GM21367 (cell line): ENCODE results near the gene TJP3.

Source experiments
- ATAC-seq: cut with Tn5 transposase; IDR thresholded peaks from one replicate; pipeline ENCODE4 v1.9.1; 2021; ENCODE audit not compliant: unreplicated experiment

The TJP3 gene

DNA sequence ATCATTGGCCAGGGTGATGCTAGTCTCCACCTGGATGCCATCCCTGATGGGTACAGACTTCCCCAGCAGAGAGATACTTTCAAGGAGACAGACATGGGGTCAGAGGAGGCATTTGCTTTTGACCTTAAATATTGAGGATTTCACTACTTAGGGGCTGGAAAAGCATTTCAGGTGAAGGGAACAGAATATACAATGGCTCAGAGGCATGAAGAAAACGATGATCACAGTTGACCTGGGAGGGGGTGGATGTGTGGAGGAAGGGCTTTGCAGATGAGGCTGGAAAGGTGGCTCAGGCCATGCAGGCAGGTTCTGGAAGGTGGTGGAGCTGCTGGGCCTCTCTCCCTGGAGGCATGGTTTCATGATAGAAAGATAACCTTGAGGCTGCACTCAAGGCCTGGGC is 74.1 kb downstream of the TJP3 start:
- ATAC-seq: no peak

DNA sequence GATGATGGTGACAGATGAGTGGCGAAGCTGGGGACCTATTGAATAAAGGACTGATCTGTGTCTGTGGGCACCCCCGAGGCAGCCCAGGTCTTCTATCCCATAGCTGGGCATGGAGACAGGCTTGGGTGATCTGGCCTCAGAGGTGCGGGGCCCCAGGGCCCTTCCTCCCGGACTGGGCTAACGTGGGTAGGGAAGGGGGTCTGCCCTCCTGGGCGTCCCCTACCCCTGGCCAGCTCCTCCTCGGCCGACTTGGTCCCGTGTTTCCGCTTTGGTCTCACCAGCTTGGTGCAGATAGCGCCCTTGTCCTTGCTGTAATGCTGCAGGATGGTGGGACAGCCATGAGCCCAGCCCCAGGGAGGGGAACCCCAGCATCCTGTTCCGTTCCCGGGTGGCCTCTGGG is 74.7 kb downstream of the TJP3 start:
- no peak for ATAC-seq

DNA sequence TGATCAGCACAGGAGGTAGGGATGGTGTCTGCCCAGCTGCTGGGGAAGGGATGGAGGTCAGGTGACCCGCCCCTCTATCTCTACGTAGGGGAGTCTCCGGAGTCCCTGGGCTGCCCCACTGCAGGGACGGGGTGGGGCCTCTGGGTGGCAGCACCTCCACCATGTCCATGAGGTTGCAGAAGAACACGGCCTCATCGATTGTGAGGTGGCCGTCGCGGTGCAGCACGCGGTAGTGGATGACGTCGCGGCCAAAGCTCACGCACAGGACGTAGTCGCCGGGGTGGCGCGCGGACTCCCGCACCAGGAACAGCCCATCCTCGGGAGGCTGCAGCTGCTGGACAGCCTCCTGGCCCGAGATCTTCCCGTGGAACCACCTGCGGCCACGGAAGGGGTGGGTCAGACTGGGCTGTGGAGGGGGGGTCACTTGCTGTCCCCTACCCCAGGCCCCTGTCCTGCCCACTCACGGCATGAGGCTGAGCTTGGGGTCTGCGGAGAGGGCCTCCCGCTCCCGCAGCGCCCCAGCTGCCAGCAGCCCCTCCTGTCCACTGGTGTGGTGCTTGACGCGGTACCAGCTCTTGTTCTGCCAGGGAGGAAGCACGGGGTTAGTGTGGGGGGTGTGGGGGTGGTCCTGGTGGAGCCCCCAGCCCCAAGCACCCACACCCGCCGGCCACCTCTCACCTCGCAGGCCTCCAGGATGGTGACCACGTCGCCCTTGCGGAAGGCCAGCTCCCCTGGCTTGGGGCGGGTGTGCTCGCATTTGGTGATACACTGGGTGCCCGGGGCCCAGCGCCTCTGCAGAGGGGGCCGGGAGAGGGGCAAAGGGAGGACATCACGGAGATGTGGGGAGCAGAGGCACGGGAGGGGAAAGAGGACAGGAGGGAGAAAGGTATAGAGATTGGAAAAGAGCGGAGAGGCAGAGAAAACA is 75.7 kb downstream of the TJP3 start:
- no peak for ATAC-seq

DNA sequence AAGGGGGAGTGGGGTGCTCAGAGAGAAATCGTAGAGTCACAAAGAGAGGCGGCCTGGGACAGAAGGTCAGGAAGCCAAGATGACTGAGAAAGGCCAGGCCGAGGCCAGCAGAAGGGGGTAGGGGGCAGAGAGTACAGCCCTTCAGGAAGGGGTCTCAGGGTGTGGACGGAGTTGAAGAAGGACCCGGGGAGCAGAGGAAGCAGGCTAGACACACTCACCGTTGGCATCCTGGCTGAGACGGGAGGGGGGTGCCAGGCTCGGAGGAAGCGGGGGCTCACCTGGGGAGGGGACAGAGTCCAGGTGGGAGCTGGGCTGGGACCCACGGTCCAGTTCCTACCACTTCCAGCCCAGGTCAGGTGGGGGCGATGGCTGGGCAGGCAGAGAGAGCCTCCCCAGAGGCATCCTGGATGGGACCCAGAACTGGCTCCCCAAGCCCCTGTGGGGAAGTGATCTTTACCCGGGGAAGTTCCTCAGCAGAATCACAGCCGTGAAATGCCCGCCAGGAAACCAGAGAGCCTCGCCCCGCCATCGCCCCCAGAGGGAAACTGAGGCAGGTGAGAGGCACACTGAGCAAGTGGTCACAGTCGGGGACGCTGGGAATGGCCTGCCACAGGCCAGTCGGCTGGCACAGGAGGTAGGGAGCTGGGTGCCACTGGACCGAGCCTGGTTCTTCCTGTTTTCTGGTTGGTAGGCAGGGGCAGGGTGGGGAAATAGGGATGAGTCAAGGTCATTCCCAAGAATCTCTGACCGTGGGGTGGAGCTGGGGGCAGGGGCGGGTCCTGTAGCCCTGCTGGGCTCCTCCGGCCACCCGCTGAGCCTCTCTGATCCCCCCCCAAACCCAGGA is 76.6 kb downstream of the TJP3 start:
- ATAC-seq: no peak

DNA sequence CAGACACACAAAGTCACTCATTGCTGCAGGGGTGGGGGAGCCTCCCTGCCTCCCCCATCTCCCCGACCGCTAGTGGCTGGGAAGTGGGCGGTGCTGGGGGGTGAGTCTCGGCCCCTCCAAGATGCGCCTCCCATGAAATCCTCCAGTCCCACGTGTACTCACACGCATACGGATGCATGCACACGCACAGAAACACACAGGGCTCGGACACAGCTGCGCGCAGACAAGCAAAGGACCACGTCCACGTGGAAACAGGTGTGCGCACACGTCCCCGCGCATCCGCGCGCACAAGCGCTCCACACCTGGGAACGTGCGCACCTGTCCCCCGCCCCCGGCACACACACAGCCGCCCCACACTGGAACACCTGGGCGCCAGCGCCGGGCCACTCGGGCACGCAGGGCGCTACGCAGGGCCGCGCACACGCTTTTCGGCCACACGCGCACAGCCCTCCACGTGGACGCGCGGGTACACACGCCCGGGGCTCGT is 77.3 kb downstream of the TJP3 start:
- no peak for ATAC-seq

DNA sequence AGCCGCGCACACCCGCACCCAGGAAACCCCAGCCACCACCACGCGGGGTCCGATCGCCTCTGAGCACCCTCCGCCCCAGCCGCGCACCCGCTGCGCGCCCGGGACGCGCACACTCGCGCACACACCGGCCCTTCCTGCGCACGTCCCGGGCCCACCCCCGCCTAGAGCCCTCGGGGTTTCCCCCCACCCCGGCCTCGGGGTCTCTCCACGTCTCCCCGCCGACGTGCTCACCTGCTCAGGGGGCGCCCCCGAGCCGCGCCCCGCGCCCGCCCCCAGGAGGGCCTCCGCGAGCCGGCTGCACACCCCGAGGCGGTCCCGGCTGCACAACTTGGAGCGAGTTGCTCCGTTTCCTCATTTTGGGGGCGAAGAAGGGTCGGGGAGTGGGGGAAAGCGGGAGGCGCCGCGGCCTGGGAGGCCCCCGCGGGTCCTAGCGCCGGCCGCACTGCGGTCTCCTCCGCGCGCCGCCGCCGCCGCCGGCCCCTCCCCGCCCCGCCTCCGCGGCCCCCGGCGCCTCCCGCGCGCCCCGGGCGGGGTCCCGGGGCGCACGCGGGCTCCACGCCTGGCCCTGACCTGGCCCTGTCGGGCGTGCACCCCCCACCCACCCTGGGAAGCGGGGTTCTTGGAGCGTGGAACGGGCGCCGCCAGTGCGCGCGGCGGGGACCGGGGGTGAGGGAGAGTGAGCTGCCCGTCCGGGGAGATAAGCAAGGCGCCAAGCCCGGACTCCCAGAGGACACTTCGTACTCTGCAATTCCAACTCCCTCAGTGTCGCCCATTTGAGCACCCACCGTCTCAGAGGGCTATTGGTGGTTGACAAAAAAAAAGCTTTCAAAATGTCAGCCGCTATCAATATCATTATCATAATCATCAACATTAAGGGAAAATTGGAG is 78.0 kb downstream of the TJP3 start, which contains the start of gene MATK:
TSS of gene MATK (minus strand) at position 444 of the 887 bp plus-strand sequence. CDS start 1,246 bp downstream, outside the sequence.
- ATAC-seq: no peak

DNA sequence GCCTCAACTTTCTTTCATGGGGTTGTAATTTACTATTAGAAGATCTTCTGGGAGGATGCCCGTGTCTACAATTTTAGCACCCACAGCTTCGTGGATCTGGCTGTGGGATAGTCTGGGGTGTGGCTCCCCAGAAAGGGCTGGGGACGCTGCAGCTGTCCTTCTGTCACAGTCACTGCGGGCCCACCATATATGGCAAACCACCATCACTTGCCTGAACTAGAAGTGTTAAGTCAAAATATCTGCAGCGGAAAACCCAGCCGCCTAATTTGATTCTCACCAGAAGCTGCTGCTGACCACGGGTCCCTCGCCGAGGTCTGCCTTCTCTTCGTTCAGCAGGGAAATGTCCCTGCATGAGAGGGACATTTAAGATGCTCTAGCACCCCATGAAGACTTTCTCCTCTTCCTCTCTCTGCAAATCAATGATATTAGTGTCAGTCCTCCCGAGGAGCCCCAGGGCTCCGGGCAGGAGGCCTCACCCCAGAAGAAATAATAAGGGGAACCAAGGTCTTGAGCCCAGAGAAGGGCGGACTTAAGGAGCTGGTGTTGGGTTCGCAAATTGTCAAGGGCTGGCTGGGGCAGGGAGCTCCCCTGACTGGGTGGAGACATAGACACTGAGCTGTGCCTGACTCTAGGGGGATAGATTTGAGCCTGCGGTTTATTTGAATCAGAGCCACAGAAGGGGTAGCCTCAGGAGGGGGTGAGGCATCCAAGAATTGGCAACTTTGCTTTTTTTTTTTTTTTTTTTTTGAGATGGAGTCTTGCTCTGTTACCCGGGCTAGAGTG is 81.0 kb downstream of the TJP3 start:
- ATAC-seq: no peak

DNA sequence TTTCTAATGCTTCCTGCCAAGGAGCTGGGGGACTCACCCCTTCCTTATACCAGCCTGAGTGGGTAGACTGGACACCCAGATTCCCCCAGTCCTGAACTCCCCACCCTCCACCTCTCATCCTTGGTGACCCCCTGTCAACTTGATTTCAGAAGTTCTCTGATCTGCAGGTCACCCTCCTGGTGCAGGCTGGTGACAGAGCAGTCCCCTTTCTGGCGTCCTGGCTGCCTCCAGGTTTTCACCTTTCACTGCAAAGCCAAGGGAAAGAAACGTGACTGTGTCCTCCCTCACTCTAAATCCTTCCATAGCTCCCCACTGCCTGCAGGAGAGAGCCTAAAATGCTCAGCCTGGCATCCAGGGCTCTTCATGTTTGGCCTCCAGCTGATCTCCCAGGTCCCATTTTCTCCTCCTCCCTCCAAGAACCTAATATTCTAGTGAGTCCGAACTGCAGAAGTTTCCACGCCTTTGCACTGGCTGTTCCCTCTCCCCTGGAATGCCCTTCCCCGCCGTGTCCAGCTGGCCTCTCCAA is 82.1 kb downstream of the TJP3 start:
- ATAC-seq: no peak

DNA sequence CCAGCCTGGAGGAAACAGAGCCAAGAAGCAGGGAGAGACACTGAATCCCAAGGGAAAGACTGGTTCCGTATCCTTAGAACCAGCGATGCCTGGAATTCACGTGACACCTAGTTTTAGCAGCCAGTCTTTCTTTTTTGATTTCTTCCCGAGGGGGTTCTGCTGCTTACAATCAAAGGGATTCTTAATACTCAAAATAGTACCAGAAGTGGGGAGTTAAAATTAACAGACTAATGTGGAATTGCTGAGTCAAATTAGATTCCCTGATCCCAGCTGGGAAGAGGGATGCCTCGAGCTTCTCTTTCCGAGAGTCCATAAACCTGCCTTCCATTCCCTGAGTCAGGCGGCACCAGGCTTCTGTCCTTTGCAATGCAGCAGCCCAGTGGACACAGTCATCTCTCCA is 82.8 kb downstream of the TJP3 start:
- ATAC-seq: no peak

DNA sequence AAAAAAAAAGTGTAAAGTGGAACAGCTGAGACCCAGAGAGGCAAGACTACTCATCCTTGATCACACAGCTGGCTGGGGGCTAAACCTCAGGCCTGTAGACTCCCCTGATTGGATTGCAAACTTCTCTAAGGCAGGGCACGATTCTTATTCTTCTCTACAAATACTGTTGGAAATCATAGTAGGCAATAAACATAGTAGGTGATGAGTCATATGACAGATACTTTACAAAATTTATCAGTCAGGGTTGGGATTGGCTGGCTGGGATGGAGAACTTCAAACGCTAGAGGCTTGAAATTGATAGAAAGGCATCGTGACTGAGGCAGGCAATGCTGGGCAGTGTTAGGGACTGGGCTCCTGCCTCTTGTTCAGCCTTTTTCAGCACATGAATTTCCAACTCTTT is 83.9 kb downstream of the TJP3 start:
- no peak for ATAC-seq

DNA sequence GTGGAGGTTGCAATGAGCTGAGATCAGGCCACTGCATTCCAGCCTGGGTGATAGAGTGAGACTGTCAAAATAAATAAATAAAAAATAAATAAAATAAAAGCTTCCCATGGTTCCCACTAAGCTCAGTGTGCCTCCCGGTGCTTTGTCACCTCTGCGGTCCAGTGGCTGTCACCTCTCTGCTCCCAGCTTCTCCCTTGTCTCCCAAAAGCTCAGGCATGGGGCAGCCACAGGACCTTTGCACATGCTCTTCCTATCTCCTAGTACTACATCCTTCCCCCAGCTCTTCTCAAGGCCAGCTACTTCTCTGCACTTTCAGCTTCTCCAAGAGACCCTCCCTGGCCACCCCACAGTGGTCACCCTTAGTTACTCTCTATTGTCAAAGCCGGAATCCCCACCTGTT is 85.6 kb downstream of the TJP3 start:
- ATAC-seq: no peak

DNA sequence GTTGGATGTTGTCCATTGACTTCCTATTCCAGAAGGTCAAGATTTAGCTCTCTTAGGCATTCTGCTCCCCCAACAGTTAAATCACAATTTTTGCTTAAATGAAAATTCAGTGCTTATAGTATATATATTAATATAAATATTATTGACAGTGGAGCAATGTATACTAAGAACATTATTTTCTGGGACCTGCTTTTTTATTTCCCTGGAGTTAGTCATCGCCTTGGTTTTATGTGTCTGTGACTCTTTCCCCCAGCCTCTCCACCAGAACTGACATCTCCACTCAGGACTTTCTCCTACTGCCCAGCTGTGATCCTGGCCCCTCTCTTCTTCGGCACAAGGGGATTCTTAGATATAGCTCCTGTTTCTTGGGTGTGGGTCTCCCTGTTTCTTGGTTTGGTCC is 88.2 kb downstream of the TJP3 start:
- no peak for ATAC-seq

DNA sequence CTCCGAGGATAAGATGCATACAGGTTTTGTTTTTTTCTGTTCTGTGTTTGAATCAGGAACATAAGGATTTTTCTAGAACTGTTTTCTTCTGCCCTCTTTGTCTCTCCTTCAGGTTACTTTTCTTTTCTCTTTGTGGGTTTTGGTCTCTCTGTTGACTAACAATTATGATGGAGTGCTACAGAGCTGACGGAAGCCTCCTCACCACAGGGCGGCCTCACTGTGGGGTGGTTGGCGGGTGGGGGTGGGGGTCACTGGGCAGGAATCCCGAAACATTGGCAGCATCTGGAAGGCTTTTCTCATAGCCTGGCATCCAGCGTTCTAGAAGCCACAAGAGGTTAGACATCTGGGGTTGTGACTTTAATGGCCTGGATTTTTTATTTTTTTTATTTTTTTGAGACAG is 90.0 kb downstream of the TJP3 start:
- no peak for ATAC-seq
